HepG2 (cell line): Measurements from ENCODE around the gene DENND4B. TPM values are rescaled to one million over a fixed set of nuclear protein-coding genes. Genes with fewer than 3 reads are reported as not detected.

Experiments used
- AGO1 ChIP-seq: fragments of 200-400 bp; formaldehyde crosslinking; IDR thresholded peaks from 2 replicates; pipeline ENCODE4 v1.6.1; 2017; ENCODE audit warnings: mild to moderate bottlenecking, low read depth, low read length, moderate library complexity; ENCODE audit not compliant: poor library complexity, severe bottlenecking
- BCL6 ChIP-seq: IDR thresholded peaks from 2 replicates; pipeline ENCODE4 v1.6.1; 2016; ENCODE audit warnings: missing genetic modification reagents, missing compliant biosample characterization
- CBX2 ChIP-seq, 2 experiments: fragments of 200-600 bp in 1 of 2; sonication (generic); formaldehyde crosslinking in 1 of 2; IDR thresholded peaks; 2 replicates each; pipeline versions ENCODE4 v1.7.0 to v1.8.1; 2018 to 2022; ENCODE audit warnings: low read depth in 2 of 2, low read length in 1 of 2, mild to moderate bottlenecking in 1 of 2, missing genetic modification reagents in 1 of 2
- DPF2 ChIP-seq: sonication (generic); formaldehyde crosslinking; IDR thresholded peaks from 2 replicates; pipeline ENCODE4 v1.4.0; 2020; ENCODE audit warnings: mild to moderate bottlenecking, low read depth, missing genetic modification reagents, borderline replicate concordance
- HDAC6 ChIP-seq: fragments of 200-600 bp; sonication (generic); IDR thresholded peaks from 2 replicates; pipeline ENCODE4 v1.7.0; 2017; ENCODE audit warnings: mild to moderate bottlenecking, antibody characterized with exemption, low read length, low read depth
- MTF2 ChIP-seq: sonication (generic); formaldehyde crosslinking; IDR thresholded peaks from 2 replicates; pipeline ENCODE4 v1.5.0; 2020; ENCODE audit warnings: missing genetic modification reagents, borderline replicate concordance
- NPAS2 ChIP-seq: sonication (generic); formaldehyde crosslinking; IDR thresholded peaks from 2 replicates; pipeline ENCODE4 v1.8.0; 2022; ENCODE audit warnings: mild to moderate bottlenecking, missing genetic modification reagents, borderline replicate concordance
- REXO4 ChIP-seq: sonication (generic); formaldehyde crosslinking; IDR thresholded peaks from 2 replicates; pipeline ENCODE4 v1.8.0; 2022; ENCODE audit warnings: missing genetic modification reagents, mild to moderate bottlenecking, borderline replicate concordance
- RORA ChIP-seq: sonication (generic); formaldehyde crosslinking; IDR thresholded peaks from 2 replicates; pipeline ENCODE4 v1.5.0; 2020; ENCODE audit warnings: mild to moderate bottlenecking, missing genetic modification reagents, moderate library complexity
- SATB2 ChIP-seq: sonication (generic); formaldehyde crosslinking; IDR thresholded peaks from 2 replicates; pipeline ENCODE4 v1.5.0; 2020; ENCODE audit warnings: missing genetic modification reagents
- ZNF121 ChIP-seq: sonication (generic); formaldehyde crosslinking; IDR thresholded peaks from 2 replicates; pipeline ENCODE4 v1.5.0; 2020; ENCODE audit warnings: mild to moderate bottlenecking, missing genetic modification reagents
- ZNF138 ChIP-seq: sonication (generic); formaldehyde crosslinking; IDR thresholded peaks from 2 replicates; pipeline ENCODE4 v1.5.0; 2020; ENCODE audit warnings: mild to moderate bottlenecking, low read depth, missing genetic modification reagents
- ZNF562 ChIP-seq: sonication (generic); formaldehyde crosslinking; IDR thresholded peaks from 2 replicates; pipeline ENCODE4 v1.8.0; 2022; ENCODE audit warnings: missing genetic modification reagents, borderline replicate concordance
- ZNF678 ChIP-seq: sonication (generic); formaldehyde crosslinking; IDR thresholded peaks from 2 replicates; pipeline ENCODE4 v1.4.0; 2020; ENCODE audit warnings: mild to moderate bottlenecking, missing genetic modification reagents
- polyA plus RNA-seq, 8 experiments: library from polyadenylated mRNA; depleted of rRNA in 3 of 8; stranded (reverse) in 7 of 8; unstranded in 1 of 8; fragments of >200 nt; fragmentation: Illumina TruSeq in 4 of 8; extraction: Trizol in 4 of 8; gene quantifications; 2 replicates each; pipeline versions ENCODE4 v1.2.1 to v1.2.3, GENCODE V29; 2011 to 2016; ENCODE audit warnings: low read depth in 4 of 8, missing spikeins in 1 of 8, mixed read lengths in 1 of 8; ENCODE audit not compliant: insufficient read depth in 1 of 8
- total RNA-seq, 5 experiments: library from RNA; depleted of rRNA; stranded (reverse); fragments of >200 nt; fragmentation: Illumina TruSeq; extraction: Trizol; gene quantifications; 2 replicates each; pipeline ENCODE4 v1.2.3, GENCODE V29; 2016; ENCODE audit warnings: low read depth in 1 of 5
- TF ChIP-seq, protein P1 (sequence below): IDR thresholded peaks from 2 replicates; pipeline ENCODE4 v1.6.1; 2016; ENCODE audit warnings: low read depth
- TF ChIP-seq, protein P2 (sequence below): sonication (generic); formaldehyde crosslinking; IDR thresholded peaks from 2 replicates; pipeline ENCODE4 v1.4.0; 2020; ENCODE audit warnings: missing genetic modification reagents
- TF ChIP-seq, protein P3 (sequence below): sonication (generic); formaldehyde crosslinking; IDR thresholded peaks from 2 replicates; pipeline ENCODE4 v1.5.0; 2020; ENCODE audit warnings: mild to moderate bottlenecking, missing genetic modification reagents, borderline replicate concordance
- TF ChIP-seq, protein P4 (sequence below): fragments of 450-650 bp; IDR thresholded peaks from 2 replicates; pipeline ENCODE4 v1.6.1; 2016

DENND4B gene
- total and polyA plus RNA-seq, 2 of the 13 experiments (the other 11 are each of a cell fraction or from before 2014, with no cell fraction given) = 15.1 to 20.3 TPM

DNA sequence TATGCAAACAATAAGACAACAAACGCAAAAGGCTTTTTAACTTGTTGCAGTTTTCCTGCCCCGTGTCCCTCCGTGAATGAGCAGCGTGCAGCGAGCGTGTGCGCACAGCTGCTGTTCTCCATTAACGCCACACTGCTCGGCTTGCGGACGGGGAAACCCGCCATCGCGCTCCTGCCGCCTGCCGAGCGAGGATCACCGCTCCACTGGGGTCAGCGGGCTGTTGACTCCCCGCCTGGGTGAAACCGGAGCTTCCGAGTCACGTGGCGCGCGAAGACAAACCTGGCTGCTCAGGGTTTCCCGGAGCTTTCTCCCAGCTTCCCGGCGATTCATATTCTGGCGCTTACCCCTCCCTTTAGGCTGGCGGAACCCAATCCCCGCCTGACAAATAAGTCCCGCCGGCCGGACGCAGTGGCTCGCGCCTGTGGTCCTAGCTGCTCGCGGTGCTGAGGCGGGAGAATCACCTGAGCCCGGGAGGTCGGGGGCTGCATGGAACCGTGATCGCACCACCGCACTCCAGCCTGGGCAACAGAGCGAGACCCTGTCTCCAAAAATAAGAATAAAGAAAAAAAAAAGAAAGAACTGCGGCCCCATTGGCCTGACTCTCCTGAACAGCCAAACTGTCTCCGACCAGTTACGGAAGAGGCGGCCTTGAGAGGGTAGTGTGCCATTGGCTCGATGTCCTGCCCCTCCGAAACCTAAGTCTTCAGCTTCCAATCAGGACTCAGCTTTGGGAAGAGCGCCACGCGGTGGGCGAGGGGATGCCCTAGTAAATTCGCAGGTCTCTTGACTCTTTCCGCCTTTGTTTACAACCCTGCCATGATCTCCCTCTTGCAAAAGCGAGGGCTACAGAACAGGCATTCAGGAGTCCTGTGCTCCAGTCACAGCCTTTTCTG is 20.8 kb upstream of the DENND4B start, which contains the start of gene CREB3L4 (continued):
- TF ChIP-seq, protein P1, sequence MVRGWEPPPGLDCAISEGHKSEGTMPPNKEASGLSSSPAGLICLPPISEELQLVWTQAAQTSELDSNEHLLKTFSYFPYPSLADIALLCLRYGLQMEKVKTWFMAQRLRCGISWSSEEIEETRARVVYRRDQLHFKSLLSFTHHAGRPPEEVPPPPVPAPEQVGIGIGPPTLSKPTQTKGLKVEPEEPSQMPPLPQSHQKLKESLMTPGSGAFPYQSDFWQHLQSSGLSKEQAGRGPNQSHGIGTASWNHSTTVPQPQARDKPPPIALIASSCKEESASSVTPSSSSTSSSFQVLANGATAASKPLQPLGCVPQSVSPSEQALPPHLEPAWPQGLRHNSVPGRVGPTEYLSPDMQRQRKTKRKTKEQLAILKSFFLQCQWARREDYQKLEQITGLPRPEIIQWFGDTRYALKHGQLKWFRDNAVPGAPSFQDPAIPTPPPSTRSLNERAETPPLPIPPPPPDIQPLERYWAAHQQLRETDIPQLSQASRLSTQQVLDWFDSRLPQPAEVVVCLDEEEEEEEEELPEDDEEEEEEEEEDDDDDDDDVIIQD = no peak
- TF ChIP-seq, protein P2, sequence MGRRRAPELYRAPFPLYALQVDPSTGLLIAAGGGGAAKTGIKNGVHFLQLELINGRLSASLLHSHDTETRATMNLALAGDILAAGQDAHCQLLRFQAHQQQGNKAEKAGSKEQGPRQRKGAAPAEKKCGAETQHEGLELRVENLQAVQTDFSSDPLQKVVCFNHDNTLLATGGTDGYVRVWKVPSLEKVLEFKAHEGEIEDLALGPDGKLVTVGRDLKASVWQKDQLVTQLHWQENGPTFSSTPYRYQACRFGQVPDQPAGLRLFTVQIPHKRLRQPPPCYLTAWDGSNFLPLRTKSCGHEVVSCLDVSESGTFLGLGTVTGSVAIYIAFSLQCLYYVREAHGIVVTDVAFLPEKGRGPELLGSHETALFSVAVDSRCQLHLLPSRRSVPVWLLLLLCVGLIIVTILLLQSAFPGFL (CRISPR knock-in tag) = no peak
- TF ChIP-seq MTF2 (CRISPR knock-in tag) = no peak
- no peak for TF ChIP-seq NPAS2 (CRISPR knock-in tag)
- TF ChIP-seq AGO1 = peak; percentile 79
- TF ChIP-seq BCL6 (CRISPR knock-in tag) = no peak; the same call in 1 of the 2 replicates
- TF ChIP-seq DPF2 (CRISPR knock-in tag) = no peak
- TF ChIP-seq ZNF121 (CRISPR knock-in tag) = peak; percentile 100
- TF ChIP-seq ZNF562 (CRISPR knock-in tag) = no peak
- TF ChIP-seq HDAC6 = no peak
- TF ChIP-seq ZNF138 (CRISPR knock-in tag) = 0 out of 2 replicates have a peak, but pooled peaks have one; percentile 43
- TF ChIP-seq REXO4 (CRISPR knock-in tag) = no peak
- TF ChIP-seq CBX2 (IDR thresholded peaks at IDR 0.05; ENCODE audit: low read depth, low read length) = no peak
- no peak; the same call in 1 of the 2 replicates for TF ChIP-seq CBX2 (CRISPR knock-in tag; IDR thresholded peaks at IDR 0.05; ENCODE audit: low read depth)
- no peak for TF ChIP-seq RORA (CRISPR knock-in tag)
- peak; percentile 27; the same call in 1 of the 2 replicates for TF ChIP-seq SATB2 (CRISPR knock-in tag)
- no peak for TF ChIP-seq ZNF678 (CRISPR knock-in tag)
- TF ChIP-seq, protein P3, sequence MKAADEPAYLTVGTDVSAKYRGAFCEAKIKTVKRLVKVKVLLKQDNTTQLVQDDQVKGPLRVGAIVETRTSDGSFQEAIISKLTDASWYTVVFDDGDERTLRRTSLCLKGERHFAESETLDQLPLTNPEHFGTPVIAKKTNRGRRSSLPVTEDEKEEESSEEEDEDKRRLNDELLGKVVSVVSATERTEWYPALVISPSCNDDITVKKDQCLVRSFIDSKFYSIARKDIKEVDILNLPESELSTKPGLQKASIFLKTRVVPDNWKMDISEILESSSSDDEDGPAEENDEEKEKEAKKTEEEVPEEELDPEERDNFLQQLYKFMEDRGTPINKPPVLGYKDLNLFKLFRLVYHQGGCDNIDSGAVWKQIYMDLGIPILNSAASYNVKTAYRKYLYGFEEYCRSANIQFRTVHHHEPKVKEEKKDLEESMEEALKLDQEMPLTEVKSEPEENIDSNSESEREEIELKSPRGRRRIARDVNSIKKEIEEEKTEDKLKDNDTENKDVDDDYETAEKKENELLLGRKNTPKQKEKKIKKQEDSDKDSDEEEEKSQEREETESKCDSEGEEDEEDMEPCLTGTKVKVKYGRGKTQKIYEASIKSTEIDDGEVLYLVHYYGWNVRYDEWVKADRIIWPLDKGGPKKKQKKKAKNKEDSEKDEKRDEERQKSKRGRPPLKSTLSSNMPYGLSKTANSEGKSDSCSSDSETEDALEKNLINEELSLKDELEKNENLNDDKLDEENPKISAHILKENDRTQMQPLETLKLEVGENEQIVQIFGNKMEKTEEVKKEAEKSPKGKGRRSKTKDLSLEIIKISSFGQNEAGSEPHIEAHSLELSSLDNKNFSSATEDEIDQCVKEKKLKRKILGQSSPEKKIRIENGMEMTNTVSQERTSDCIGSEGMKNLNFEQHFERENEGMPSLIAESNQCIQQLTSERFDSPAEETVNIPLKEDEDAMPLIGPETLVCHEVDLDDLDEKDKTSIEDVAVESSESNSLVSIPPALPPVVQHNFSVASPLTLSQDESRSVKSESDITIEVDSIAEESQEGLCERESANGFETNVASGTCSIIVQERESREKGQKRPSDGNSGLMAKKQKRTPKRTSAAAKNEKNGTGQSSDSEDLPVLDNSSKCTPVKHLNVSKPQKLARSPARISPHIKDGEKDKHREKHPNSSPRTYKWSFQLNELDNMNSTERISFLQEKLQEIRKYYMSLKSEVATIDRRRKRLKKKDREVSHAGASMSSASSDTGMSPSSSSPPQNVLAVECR (CRISPR knock-in tag) = peak; percentile 91
- TF ChIP-seq, protein P4, sequence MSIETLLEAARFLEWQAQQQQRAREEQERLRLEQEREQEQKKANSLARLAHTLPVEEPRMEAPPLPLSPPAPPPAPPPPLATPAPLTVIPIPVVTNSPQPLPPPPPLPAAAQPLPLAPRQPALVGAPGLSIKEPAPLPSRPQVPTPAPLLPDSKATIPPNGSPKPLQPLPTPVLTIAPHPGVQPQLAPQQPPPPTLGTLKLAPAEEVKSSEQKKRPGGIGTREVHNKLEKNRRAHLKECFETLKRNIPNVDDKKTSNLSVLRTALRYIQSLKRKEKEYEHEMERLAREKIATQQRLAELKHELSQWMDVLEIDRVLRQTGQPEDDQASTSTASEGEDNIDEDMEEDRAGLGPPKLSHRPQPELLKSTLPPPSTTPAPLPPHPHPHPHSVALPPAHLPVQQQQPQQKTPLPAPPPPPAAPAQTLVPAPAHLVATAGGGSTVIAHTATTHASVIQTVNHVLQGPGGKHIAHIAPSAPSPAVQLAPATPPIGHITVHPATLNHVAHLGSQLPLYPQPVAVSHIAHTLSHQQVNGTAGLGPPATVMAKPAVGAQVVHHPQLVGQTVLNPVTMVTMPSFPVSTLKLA = peak; percentile 68
